Head of caudate nucleus (tissue), 42 donors: ENCODE results near the gene RNF123.
A peak's percentile ranks its signal among the peaks of the same experiment; 100 is the strongest.
"Not testable (repeated sequence)": the region's sequence is repeated elsewhere in the genome, so short reads cannot be mapped to it uniquely, and the experiment has no call there.

Experiments used
- DNase-seq, 42 donors: peaks; one replicate each; pipeline versions ENCODE4 v3.0.0 to v3.0.0-alpha.2; 2020 to 2021; ENCODE audit warnings: mixed read lengths in 7 of 42
- intact Hi-C: fragments of 100-400 bp; cut with DNase I; formaldehyde crosslinking; loops from one replicate; pipeline ENCODE4 v1.15.0; 2022

Gene RNF123

GRCh38 chr3:49673715-49674496 is 15.5 kb upstream of the RNF123 start, which contains the start of gene APEH:
Gene APEH, plus strand, starts transcription at chr3:49674351. Its CDS starts 51 bp downstream, at chr3:49674402.
- intact Hi-C loops = loop anchor here (5.0 kb wide), 1 partner anchor 132 kb away; no protein-coding TSS in a partner anchor

GRCh38 chr3:49674497-49674983 is 14.8 kb upstream of the RNF123 start:
- intact Hi-C loops = loop anchor here (5.0 kb wide), 1 partner anchor 132 kb away; no protein-coding TSS in a partner anchor
- DNase-seq = peak in 1 of 42 donors; percentile 24

More at GRCh38 chr3:49673715-49674496, 15.5 kb upstream of the RNF123 start, which contains the start of gene APEH:
- peak; percentile 86 to 98 (median 94) for DNase-seq

- DNase-seq = no peak
- intact Hi-C loops = no loop called here
Observed at GRCh38 chr3:49675912-49676311, 13.4 kb upstream of the RNF123 start.

GRCh38 chr3:49680493-49681231 is 8.7 kb upstream of the RNF123 start:
- DNase-seq = peak in 29 of 42 donors; percentile 12 to 80 (median 52)
- intact Hi-C loops = no loop called here

GRCh38 chr3:49681232-49681522 is 8.2 kb upstream of the RNF123 start:
- no peak for DNase-seq
- intact Hi-C loops = no loop called here

GRCh38 chr3:49681543-49681942 is 7.8 kb upstream of the RNF123 start:
- no peak for DNase-seq
- intact Hi-C loops = no loop called here

- intact Hi-C loops = no loop called here
- DNase-seq = peak in 36 of 42 donors; percentile 18 to 89 (median 56)
Observed at GRCh38 chr3:49683162-49683561, 6.2 kb upstream of the RNF123 start.

GRCh38 chr3:49684453-49684852 is 4.9 kb upstream of the RNF123 start:
- DNase-seq, intact Hi-C loops: not testable (repeated sequence)

- intact Hi-C loops, DNase-seq: not testable (repeated sequence)
Observed at GRCh38 chr3:49685103-49685502, 4.3 kb upstream of the RNF123 start.

GRCh38 chr3:49685846-49686245 is 3.5 kb upstream of the RNF123 start:
- DNase-seq, intact Hi-C loops: not testable (repeated sequence)

GRCh38 chr3:49686346-49686745 is 3.0 kb upstream of the RNF123 start:
- DNase-seq = peak in 3 of 42 donors; percentile 25 to 45 (median 40)
- intact Hi-C loops = not testable (repeated sequence)

- DNase-seq = peak in 7 of 42 donors; percentile 23 to 45 (median 35)
- intact Hi-C loops = not testable (repeated sequence)
Observed at GRCh38 chr3:49686769-49687423, 2.5 kb upstream of the RNF123 start.

GRCh38 chr3:49687424-49687795 is 1.9 kb upstream of the RNF123 start:
- intact Hi-C loops, DNase-seq: not testable (repeated sequence)

GRCh38 chr3:49688338-49689045 is 865 bp upstream of the RNF123 start:
- DNase-seq = peak in 1 of 42 donors; percentile 27
- intact Hi-C loops = not testable (repeated sequence)

- intact Hi-C loops, DNase-seq: not testable (repeated sequence)
Observed at GRCh38 chr3:49689908-49690624, 709 bp downstream of the RNF123 start.

GRCh38 chr3:49690856-49691255 is 1.5 kb downstream of the RNF123 start:
- DNase-seq = not testable (repeated sequence)

GRCh38 chr3:49691481-49691880 is 2.1 kb downstream of the RNF123 start:
- DNase-seq, intact Hi-C loops: not testable (repeated sequence)

More at GRCh38 chr3:49690856-49691255, 1.5 kb downstream of the RNF123 start:
- intact Hi-C loops = not testable (repeated sequence)
